Tibial nerve (tissue), 4 donors: ENCODE results near the gene U2AF1L4.

ENCODE experiments used
- CTCF ChIP-seq, 5 experiments: fragments of 200-600 bp in 3 of 5; fragments of 450-650 bp in 2 of 5; sonication (generic) in 3 of 5; IDR thresholded peaks; one replicate each; pipeline ENCODE4 v1.5.1; 2016 to 2019; ENCODE audit warnings: antibody characterized with exemption in 5 of 5, mild to moderate bottlenecking in 3 of 5, moderate library complexity in 2 of 5
- EP300 ChIP-seq, 2 donors: sonication (generic); formaldehyde crosslinking; IDR thresholded peaks; one replicate each; pipeline ENCODE4 v1.6.1; 2017; ENCODE audit warnings: antibody characterized with exemption in 2 of 2, mild to moderate bottlenecking in 1 of 2

GRCh38 chr19:35740108-35740422, 5.2 kb downstream of the U2AF1L4 start:
- TF ChIP-seq CTCF (IDR thresholded peaks at IDR 0.05), result no peak
- no peak for TF ChIP-seq EP300 (IDR thresholded peaks at IDR 0.05)
